ENCODE measurements around the gene RALGDS. TPM values are rescaled to one million over a fixed set of nuclear protein-coding genes. Genes with fewer than 3 reads are reported as not detected.

Gene RALGDS
- total and polyA plus RNA-seq, 2 of the 13 experiments (the other 11 are each of a cell fraction or from before 2014, with no cell fraction given) = 12.9 to 25.5 TPM

DNA sequence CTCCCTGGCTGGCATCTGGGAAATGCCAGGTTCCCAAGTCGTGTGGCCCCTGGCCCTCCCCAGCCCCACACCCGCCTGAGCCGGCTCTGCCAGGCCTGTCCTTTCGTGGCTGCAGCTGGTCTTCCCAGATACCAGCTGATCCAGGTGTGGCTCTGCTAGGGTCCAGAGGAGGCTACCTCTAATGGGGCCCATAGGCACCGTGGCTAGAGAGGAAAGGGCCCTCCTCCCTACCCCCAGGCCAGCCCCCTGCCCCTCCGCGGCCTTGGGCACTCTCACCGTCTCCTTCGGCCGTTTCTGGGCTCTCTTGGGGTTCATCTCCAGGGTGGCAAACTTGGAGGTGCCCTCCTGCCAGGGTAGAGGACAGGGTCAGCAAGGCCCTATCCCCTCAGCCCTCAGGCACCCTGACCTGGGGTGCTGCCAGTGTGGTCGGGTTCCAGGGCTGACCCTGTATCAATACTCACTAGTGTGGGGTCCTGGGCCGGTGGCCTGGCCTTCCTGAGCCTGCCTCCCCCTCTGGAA lies 17.0 kb downstream of the RALGDS start (continued):
- TF ChIP-seq, protein P1, sequence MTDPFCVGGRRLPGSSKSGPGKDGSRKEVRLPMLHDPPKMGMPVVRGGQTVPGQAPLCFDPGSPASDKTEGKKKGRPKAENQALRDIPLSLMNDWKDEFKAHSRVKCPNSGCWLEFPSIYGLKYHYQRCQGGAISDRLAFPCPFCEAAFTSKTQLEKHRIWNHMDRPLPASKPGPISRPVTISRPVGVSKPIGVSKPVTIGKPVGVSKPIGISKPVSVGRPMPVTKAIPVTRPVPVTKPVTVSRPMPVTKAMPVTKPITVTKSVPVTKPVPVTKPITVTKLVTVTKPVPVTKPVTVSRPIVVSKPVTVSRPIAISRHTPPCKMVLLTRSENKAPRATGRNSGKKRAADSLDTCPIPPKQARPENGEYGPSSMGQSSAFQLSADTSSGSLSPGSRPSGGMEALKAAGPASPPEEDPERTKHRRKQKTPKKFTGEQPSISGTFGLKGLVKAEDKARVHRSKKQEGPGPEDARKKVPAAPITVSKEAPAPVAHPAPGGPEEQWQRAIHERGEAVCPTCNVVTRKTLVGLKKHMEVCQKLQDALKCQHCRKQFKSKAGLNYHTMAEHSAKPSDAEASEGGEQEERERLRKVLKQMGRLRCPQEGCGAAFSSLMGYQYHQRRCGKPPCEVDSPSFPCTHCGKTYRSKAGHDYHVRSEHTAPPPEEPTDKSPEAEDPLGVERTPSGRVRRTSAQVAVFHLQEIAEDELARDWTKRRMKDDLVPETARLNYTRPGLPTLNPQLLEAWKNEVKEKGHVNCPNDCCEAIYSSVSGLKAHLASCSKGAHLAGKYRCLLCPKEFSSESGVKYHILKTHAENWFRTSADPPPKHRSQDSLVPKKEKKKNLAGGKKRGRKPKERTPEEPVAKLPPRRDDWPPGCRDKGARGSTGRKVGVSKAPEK (CRISPR knock-in tag; IDR thresholded peaks at IDR 0.05; ENCODE audit: borderline replicate concordance) = no peak

DNA sequence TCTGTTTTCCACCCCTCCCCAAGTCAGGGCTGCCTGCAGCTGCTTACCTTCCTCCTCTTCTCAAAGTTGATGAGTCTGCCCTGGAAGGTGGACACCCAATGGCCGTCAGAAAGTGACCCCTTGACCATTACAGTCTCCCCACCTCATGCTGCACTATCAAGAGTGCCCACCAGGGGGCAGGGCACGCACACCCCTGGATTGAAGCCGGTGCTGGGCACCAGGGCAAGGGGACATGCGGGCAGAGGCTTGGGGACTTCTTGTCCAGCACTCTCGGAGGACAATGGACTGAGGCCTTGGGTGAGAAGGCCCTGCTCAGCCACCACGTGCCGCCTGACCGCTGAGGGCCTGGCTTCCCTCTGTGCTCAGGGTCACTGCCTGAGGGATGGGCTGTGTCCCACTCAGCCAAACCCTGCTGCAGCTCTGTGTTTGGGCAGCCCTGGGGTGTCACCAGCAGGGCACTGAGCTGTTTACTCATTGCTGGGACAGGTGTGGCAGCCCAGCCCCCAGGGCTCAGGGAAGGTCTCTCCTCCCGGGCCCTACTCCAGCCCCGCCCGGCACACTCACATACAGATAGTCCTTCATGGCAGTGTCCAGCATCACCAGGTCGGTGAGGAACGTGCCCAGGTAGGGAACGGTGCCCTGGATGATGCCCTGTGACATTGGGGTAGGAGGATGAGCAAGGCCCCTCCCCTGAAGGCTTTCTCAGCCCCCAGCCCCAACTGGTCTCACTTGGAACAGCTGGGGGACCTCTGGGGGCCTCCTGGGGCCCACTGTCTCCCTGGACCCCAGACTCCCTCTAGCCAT lies 17.7 kb downstream of the RALGDS start:
- H3K36me3 ChIP-seq (replicated peaks in 1 of 2; ENCODE audit: control insufficient read depth in 1 of 2, insufficient read depth in 2 of 2, low read length in 2 of 2) = peaks cover 28 to 63% of the 10 kb centered on the region in 2 experiments; a peak in 4 of 5 replicates
- no peak overlapping the region for H3K27ac ChIP-seq (ENCODE audit: extremely low read length, insufficient read depth, low read length)
- no peaks in the 10 kb centered on the region for H3K4me1 ChIP-seq (ENCODE audit: insufficient read depth, low read length)
- no peak overlapping the region for H3K4me3 ChIP-seq (replicated peaks in 1 of 3; ENCODE audit: insufficient read depth in 1 of 3, low read depth in 2 of 3, low read length in 3 of 3)
- 39% methylated on average over 5 of the region's 14 CpGs for WGBS (ENCODE audit: low lambda C conversion rate)
- ChIA-PET POLR2A (no interaction called here), CTCF (ENCODE audit: low intra/inter-chr PET ratio, low total read pairs) (interaction anchor here (1.1 to 5.1 kb wide), 4 partner anchors 43 to 81 kb away, joined by 3 to 70 read pairs (median 4); no protein-coding TSS in a partner anchor)
- no peak overlapping the region for H2AFZ ChIP-seq (ENCODE audit: low read length)
- in situ Hi-C loops (cut with HindIII; ENCODE audit: extremely low pct_ligation_motif_present, low pct_unique_long_range_greater_than_20kb) (no loop called here), intact Hi-C loops (cut with micrococcal nuclease; ENCODE audit: unreplicated experiment) (loop anchor here (1.0 kb wide), 1 partner anchor 41 kb away; no protein-coding TSS in a partner anchor)
- H3K79me2 ChIP-seq (ENCODE audit: insufficient read depth, low read length) = no peaks in the 10 kb centered on the region
- no peak for FAIRE-seq
- H3K4me2 ChIP-seq (ENCODE audit: low read depth, low read length) = no peak overlapping the region
- H3K9me3 ChIP-seq (ENCODE audit: low read length) = no peaks in the 10 kb centered on the region
- peak; percentile 75 for ATAC-seq
- BruUV-seq (replicated peaks) = no TSS peak
- DNase-seq (ENCODE audit: low spot score) = peak; percentile 34
- H3K9ac ChIP-seq (ENCODE audit: insufficient read depth, low read depth, low read length) = no peak overlapping the region
- no peaks in the 10 kb centered on the region for H3K27me3 ChIP-seq (ENCODE audit: control insufficient read depth in 1 of 2, insufficient read depth in 2 of 2, low read length in 2 of 2)
- peaks cover 6% of the 10 kb centered on the region; the same call in 1 of the 2 replicates for H4K20me1 ChIP-seq (ENCODE audit: insufficient read depth, low read length)
- no peak for TF ChIP-seq SNAPC2 (CRISPR knock-in tag; IDR thresholded peaks at IDR 0.05)
- 0 out of 2 replicates have a peak, but pooled peaks have one; percentile 18 for TF ChIP-seq RFX5 (IDR thresholded peaks at IDR 0.05; ENCODE audit: low read depth, low read length)
- TF ChIP-seq ZNF484 (CRISPR knock-in tag; IDR thresholded peaks at IDR 0.05; ENCODE audit: borderline replicate concordance, low read depth) = no peak
- TF ChIP-seq, protein P2, sequence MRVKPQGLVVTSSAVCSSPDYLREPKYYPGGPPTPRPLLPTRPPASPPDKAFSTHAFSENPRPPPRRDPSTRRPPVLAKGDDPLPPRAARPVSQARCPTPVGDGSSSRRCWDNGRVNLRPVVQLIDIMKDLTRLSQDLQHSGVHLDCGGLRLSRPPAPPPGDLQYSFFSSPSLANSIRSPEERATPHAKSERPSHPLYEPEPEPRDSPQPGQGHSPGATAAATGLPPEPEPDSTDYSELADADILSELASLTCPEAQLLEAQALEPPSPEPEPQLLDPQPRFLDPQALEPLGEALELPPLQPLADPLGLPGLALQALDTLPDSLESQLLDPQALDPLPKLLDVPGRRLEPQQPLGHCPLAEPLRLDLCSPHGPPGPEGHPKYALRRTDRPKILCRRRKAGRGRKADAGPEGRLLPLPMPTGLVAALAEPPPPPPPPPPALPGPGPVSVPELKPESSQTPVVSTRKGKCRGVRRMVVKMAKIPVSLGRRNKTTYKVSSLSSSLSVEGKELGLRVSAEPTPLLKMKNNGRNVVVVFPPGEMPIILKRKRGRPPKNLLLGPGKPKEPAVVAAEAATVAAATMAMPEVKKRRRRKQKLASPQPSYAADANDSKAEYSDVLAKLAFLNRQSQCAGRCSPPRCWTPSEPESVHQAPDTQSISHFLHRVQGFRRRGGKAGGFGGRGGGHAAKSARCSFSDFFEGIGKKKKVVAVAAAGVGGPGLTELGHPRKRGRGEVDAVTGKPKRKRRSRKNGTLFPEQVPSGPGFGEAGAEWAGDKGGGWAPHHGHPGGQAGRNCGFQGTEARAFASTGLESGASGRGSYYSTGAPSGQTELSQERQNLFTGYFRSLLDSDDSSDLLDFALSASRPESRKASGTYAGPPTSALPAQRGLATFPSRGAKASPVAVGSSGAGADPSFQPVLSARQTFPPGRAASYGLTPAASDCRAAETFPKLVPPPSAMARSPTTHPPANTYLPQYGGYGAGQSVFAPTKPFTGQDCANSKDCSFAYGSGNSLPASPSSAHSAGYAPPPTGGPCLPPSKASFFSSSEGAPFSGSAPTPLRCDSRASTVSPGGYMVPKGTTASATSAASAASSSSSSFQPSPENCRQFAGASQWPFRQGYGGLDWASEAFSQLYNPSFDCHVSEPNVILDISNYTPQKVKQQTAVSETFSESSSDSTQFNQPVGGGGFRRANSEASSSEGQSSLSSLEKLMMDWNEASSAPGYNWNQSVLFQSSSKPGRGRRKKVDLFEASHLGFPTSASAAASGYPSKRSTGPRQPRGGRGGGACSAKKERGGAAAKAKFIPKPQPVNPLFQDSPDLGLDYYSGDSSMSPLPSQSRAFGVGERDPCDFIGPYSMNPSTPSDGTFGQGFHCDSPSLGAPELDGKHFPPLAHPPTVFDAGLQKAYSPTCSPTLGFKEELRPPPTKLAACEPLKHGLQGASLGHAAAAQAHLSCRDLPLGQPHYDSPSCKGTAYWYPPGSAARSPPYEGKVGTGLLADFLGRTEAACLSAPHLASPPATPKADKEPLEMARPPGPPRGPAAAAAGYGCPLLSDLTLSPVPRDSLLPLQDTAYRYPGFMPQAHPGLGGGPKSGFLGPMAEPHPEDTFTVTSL (CRISPR knock-in tag; IDR thresholded peaks at IDR 0.05; ENCODE audit: borderline replicate concordance) = no peak
- no peak for TF ChIP-seq JUND (CRISPR knock-in tag; IDR thresholded peaks at IDR 0.05)
- TF ChIP-seq HDAC2 (CRISPR knock-in tag; IDR thresholded peaks at IDR 0.05) = no peak
- TF ChIP-seq, protein P3, sequence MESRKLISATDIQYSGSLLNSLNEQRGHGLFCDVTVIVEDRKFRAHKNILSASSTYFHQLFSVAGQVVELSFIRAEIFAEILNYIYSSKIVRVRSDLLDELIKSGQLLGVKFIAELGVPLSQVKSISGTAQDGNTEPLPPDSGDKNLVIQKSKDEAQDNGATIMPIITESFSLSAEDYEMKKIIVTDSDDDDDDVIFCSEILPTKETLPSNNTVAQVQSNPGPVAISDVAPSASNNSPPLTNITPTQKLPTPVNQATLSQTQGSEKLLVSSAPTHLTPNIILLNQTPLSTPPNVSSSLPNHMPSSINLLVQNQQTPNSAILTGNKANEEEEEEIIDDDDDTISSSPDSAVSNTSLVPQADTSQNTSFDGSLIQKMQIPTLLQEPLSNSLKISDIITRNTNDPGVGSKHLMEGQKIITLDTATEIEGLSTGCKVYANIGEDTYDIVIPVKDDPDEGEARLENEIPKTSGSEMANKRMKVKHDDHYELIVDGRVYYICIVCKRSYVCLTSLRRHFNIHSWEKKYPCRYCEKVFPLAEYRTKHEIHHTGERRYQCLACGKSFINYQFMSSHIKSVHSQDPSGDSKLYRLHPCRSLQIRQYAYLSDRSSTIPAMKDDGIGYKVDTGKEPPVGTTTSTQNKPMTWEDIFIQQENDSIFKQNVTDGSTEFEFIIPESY (CRISPR knock-in tag; IDR thresholded peaks at IDR 0.05) = peak; percentile 30; the same call in 1 of the 2 replicates
- TF ChIP-seq XRCC5 (optimal IDR thresholded peaks at IDR 0.05; ENCODE audit: low read length) = peak; percentile 35
